ENCODE data around the gene KLHL3. TPM values are rescaled to one million over a fixed set of nuclear protein-coding genes. Genes with fewer than 3 reads are reported as not detected.

KLHL3 gene
- total RNA-seq, 1 experiment from 2014 or later = 15.7 TPM

Small RNA genes lying within 50 kb of the gene (microRNA-seq; reads per million reads assigned to microRNA genes)
- gene MIR874 (ENCODE audit: borderline number of aligned reads) = 1,364 reads per million, percentile 92 among the genes with 10 or more reads in this experiment

Other genes starting within 250 kb of the KLHL3 start
- gene SPOCK1, start 236.8 kb downstream of the KLHL3 start, total RNA-seq (2021) = 13.2 to 15.8 TPM (median 15.2 TPM) in 3 replicates
- 65.6 to 66.6 TPM (median 66.0 TPM) in 3 replicates for gene HNRNPA0, start 18.3 kb upstream of the KLHL3 start, total RNA-seq (2021)
- not detected in 3 replicates for gene MYOT, start 131.8 kb upstream of the KLHL3 start, total RNA-seq (2021)
- 0.21 TPM in 1 of 3 replicates, not detected in the others for gene PKD2L2, start 153.4 kb upstream of the KLHL3 start, total RNA-seq (2021)